HG02970 (cell line): ENCODE results near the gene TTL.
"Not testable (repeated sequence)": the region's sequence is repeated elsewhere in the genome, so short reads cannot be mapped to it uniquely, and the experiment has no call there.

Source experiments
- ATAC-seq: cut with Tn5 transposase; IDR thresholded peaks from one replicate; pipeline ENCODE4 v1.9.1; 2021; ENCODE audit warnings: mild to moderate bottlenecking, moderate library complexity, moderate number of reproducible peaks; ENCODE audit not compliant: unreplicated experiment, low FRiP score

The TTL gene

DNA sequence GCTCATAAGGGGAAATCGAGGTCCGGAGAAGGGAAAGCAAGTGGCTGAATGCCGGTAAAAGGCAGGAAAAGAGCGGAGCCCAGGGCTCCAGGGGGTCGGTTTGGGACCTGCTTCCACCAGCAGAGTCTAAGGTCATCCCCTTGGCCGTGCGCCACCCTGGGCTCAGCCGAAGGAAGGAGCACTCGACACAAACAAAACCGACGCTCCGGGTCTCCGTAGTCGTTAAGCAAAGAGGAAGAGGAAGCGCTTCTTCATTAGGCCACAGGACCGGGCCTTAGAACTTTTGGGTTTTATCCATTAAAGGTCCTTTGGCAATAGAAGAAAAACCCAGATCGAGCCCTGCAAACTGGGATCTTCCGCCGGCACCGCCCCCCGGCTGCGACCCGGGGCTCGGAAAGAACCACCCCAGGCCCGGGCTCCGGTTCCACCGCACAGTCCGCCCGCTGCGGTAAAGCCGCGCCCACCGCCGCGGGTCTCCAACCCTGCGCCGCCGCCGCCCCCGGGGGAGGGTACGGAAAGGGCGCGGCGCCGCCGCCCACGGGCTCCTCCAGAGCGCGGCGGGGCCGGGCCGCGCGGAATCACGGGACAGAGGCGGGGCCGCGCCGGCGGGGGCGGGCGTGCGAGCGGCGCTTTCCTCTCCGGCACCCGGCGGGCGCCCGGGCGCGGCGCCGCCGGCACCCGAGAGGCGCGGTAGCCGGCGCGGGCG, at the start of gene TTL:
TSS of gene TTL (plus strand) at position 629 of the 706 bp plus-strand sequence. CDS start 189 bp downstream, outside the sequence.
- peak; percentile 78 for ATAC-seq

DNA sequence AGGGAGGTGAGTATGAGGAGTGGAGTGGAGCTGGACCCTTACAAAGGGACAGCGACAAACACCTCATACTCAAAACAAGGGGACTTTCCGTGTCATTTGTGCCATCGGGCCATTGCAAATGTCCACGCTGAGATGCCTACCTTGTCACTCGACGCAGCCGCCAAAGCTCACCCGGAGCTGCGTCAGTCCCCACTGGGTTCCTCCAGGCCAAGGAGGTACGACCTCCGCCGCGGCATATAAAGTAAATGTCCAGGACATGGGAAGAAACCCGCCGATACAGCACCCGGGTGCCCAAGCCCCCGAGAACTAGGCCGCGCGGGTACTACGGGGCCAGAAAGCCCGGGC, 49.6 kb upstream of the TTL start:
- ATAC-seq: not testable (repeated sequence)

DNA sequence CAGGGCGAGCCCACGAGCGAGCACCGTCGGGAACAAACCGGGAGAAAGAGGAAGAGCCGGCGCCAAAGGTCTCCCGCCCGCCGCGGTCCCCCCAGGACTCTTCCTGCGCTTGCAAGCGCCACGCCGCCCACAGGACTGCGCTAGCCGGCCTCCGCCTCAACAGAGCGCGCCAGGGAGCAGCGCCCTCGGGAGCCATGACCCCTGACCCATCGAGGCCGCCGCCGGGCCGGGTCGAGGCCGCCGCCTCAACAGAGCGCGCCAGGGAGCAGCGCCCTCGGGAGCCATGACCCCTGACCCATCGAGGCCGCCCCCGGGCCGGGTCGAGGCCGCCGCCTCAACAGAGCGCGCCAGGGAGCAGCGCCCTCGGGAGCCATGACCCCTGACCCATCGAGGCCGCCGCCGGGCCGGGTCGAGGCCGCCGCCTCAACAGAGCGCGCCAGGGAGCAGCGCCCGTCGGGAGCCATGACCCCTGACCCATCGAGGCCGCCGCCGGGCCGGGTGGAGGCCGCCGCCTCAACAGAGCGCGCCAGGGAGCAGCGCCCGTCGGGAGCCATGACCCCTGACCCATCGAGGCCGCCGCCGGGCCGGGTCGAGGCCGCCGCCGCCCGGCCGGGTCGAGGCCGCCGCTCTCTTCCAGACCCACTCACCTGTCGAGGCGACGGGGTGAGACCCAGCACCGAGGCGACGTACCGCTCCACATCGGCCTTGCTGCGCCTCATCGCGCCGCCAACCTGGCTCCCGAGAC, 49.0 kb upstream of the TTL start:
- ATAC-seq: peak; percentile 31

DNA sequence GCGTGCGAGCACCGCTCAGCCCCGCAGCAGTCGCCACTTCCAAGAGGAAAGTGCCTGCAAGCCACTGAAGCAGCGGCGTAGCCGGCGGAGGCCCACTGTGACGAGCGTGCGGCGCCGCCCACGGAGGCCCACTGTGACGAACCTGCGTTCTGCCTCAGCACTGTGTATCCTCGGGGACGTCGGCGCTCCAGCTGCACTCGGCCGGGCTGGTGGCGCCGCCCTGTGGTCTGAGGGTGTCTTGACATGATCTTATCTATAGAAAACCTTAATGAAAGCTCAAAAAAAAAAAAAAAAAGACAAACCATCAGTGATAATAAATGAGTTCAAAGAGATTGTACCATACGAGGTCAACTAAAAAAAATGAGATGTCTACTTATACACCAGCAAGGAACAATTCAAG, 48.5 kb upstream of the TTL start, which contains the start of gene RGPD8:
TSS of gene RGPD8 (minus strand) at position 166 of the 400 bp plus-strand sequence. CDS start 192 bp downstream, outside the sequence.
- ATAC-seq: peak; percentile 97

DNA sequence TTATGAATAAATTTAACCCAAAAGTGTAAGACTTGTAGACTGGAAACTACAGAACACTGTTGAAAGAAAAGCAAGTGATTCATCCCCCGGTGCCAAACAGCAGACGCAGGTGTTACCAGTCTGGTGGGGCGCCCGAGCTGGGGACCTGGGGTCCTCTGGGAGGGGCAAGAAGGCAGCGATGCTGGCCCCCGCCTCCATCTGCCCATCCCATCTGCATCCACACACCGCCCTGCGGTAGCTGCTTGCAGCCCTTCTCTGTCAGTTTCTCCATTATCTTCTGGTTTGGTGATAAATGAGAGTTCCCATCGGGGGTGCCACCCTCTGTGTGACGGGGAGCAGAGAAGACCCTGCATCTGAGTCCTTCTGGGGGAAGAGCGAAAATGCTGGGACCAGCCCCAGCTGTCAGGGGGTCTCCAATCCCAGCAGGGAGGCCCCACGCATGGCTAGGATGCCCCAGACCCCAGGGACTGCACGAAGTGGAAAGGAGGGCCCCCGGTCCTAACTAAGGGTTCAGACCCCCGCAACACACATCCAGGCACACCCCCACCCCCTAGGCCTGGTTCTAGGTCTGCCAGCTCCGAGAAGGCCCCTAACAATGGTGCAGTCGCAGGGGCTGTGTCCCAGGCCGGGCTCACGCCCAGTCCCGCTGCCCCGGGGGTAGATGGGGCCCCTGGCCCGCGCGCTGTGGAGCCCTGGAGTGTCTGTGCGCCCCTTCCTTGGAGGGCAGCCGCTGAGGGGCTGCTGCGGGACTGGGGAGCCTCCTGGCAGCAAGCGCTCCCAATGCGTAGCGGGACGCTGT, 47.8 kb upstream of the TTL start:
- no peak for ATAC-seq

DNA sequence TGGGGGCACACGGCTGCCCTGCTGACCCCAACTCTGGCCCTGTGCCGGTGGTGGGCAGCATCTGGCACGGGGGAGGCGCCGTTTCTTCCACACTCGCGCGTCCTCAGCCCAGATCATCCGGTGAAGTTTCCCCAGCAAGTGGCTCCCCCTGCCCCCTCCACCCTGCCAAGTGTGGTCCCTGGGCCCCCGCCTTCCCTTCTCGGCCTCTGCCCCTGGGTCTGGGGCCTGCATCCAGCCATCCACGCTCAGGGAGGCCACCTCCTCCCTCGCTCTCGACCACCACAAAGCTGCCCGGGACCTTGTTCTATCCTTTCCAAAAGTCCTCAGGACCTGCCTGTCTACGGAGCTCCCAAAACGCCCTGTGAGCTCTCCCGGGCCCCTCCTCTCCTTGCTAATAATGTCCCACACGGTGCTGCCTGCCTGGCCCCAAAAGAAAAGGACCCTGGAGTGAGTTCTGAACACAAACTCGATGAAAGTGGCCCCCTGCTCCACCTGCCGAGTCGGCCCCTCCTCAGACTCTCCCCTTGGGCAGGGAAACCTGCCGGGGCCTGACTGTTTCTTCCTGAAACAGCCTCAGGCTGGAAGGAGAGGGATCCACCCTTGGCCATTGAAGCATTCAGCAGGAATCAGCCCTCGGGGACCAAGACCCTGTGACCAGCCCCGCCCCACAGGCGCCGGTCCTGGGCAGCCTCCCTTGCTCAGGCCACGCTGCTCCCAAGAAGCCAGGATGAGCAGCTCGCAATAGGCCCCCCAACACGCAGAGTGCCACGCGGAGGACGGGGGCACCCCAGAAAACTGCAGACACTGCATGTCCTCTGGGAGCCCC, 46.9 kb upstream of the TTL start:
- not testable (repeated sequence) for ATAC-seq

DNA sequence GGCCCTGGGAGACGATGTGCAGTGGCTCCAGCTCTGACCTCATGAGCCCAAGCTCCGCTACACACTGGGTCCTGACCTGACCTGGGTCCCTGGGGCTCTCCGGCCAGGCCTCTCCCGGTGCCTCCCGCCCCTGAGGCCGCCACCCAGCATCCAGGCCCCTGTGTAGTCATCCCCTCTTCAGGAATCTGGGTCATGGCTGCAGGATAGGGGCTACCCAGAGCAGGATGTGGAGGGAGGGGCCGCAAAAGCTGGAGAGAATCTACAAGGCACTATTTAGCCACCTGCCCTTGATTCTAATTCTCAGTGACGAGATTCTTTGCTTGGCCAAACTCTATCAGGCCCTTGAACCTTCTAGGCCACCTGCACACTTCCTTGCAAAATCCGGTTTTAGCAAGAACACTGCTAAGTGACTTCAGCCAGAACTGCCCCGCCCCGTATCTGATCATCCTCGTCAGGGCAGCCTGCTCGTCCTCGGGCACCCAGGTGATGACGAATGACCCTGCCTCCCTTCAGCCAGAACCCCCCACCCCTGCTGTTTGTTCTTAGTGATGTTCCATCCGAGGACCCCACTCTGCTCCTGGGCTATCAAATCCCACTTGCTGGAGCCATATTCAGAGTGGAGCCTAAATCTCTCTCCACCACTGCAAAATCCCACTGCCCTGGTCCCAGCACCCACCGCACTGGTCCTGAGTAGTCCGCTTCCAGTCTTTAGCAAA, 46.1 kb upstream of the TTL start:
- not testable (repeated sequence) for ATAC-seq

DNA sequence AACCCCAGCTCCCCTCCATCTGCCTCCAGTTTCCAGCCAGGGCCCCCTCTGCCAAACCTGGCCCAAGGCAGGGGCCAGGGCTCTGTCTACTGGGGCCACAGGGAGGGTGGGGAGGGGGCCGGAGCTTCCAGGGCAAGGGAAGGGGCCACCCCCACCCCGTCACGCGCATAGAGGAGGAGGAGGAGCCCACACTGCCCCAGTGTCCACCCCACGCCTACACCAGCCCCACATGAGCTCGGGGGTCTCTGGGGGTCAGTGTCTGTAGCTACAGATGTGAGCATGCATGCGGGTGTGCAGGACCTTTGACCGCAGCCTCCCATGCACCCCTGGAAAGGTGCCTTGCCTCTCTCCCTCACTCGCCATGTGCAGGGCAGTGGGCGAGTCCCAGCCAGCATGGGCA, 45.0 kb upstream of the TTL start:
- not testable (repeated sequence) for ATAC-seq

DNA sequence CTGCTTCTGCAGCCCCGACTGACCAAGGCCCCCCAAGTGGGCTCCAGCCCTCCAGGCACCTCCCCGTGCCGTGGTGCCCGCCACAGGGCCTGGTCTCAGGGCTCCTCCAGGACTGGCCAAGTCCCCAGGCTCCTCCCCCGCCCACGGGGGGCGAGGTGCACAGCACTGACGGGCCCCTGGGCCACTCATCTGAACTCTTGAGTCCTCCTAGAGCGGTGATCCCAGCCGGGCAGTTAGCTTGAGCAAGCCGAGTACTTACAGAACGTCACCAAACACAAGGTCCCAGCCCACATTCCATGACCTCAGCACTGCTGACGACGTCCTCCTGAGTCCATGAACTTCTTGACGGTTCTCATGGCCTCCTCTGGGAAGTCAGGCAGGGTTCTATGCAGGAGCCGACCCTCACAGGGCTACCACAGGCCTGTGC, 44.5 kb upstream of the TTL start:
- not testable (repeated sequence) for ATAC-seq

DNA sequence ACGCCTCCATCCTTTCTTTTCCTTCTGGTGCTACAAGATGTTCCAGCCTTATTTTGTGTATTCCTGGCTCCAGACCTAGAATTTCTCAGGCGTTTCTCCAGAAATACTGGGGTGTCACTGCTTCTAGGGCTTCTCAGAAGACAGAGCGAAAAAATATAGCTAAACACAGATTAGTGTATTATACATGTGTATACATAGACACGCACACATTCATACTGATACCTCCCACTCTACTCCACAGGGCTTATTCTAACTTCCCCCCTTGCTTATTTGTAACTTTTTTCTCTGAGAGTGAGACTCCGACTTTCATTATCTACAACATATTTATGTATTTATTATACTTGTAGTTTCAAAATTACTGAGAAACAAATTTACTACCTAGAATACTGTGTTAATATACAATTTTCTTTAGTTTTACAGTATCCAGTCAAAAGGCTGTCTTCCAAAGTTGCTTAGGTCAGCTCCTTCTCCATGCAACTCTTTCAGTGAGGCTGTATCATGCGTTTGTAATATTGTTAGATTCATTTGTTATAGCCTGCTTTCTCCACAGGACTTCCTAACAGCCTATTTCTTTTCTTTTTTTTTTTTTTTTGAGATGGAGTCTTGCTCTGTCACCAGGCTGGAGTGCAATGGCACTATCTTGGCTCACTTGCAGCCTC, 43.2 kb upstream of the TTL start:
- ATAC-seq: not testable (repeated sequence)

DNA sequence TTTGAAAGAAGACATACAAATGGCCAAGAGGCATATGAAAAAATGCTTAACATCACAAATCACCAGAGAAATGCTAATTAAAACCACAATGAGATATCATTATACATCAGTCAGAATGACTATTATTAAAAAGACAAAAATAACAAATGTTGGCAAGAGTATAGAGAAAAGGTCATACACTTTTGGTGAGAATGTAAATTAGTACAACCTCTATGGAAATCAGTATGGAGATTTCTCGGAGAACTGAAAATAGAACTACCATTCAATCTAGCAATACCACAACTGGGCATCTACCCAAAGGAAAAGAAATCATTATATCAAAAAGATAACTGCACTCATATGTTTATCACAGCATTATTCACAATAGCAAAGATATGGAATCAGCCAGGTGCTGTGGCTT, 37.7 kb upstream of the TTL start:
- ATAC-seq: not testable (repeated sequence)

DNA sequence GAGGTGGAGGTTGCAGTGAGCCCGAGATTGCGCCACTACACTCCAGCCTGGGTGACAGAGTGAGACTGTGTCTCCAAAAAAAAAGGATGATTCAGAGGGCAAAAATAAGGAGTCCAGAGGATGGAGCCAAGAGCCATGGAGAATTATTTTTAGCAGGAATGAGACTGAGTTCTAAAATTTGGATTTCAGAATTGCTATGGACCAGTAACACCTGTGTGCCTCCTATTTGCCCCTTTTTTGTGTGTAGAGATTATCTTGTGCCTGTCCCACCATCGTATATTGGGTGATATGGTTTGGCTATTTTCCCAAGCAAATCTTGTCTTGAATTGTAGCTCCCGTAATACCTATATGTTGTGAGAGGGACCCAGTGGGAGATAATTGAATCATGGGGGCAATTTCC, 32.1 kb upstream of the TTL start:
- no peak for ATAC-seq

DNA sequence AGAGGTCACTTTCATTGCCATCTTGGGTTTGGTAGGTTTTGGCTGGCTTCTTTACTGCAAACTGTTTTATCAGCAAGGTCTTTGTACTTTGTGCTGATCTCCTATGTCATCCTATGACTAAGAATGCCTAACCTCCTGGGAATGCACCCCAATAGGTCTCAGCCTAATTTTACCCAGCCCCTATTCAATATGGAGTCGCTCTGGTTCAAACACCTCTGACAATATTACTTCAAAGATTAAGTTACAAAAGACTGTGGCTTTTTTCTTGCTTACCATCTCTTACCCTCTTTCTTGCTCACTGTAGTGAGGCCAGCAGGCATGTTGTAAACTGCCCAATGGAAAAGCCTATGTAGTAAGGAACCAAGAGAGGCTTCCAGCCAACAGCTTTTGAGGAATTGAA, 30.6 kb upstream of the TTL start:
- ATAC-seq: no peak

DNA sequence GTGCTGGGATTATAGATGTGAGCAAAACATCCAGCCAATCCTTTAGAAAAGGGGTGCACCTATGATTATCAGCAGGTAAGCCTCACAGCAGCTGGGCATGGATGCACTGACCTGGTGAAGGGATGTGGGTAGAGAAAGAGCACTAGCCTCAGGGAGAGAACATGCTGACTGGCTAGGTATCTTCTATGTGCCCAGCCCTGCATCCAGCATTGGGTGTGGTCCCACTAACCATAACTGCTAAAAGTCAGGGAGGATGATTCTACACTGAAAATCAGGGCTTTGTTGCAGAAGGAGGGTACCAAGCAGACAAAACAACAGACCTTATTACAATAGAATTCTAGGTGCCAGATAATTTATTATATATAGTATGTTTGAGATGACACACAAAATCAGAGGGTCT, 27.4 kb upstream of the TTL start:
- ATAC-seq: no peak

DNA sequence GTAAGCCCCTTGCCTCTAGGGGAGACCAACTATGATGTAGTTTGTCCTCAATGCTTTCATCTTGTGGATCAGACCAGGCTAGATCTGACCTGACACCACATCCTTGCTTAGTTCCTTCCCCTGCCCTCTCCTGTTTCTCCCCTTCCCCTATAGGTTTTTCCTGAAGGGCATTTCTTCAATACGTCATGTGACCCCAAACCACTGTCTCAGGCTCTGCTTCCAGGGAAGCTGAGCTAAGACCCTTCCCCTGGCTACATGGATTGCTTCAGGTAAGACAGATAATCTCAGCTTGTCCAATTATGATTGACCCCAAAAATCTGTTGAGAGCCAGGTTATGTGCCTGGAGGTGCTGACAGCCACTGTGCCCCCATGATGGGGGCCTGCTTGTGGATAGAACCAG, 22.6 kb upstream of the TTL start:
- ATAC-seq: no peak

DNA sequence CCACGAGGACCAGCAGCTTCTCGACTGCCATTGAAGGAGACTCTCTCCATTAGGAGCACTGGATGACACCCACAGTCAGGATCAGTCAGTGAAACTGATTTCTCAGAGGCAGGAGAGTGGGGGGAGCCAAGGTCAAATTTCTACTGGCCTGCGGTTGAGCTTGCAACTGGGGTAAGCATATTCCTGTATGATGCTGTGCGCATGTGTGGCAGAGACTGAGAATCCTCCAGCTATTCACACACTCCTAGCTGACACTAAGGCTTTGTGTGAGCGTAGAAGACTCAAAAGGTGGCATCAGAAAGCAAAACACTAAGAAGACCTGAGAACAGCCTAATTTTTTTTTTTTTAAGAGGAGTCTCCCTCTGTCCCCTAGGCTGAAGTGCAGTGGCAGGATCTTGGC, 19.8 kb upstream of the TTL start:
- no peak for ATAC-seq

DNA sequence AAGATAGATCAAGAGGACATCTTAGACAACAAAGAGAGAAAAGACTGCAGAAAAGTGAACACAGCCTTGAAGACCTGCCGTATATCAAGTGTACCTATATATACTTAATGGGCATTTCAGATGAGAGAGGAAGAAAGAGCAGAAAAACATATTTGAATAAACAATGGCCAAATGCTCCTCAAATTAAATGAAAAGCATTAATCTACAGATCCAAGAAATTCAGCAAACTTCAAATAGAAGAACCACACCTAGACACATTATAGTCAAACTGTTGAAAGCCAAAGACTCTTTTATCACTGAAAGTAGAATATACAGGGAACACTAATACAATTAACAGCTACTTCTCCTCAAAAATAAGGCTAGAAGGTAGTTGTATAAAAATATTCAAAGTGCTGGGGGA, 18.7 kb upstream of the TTL start:
- ATAC-seq: no peak

DNA sequence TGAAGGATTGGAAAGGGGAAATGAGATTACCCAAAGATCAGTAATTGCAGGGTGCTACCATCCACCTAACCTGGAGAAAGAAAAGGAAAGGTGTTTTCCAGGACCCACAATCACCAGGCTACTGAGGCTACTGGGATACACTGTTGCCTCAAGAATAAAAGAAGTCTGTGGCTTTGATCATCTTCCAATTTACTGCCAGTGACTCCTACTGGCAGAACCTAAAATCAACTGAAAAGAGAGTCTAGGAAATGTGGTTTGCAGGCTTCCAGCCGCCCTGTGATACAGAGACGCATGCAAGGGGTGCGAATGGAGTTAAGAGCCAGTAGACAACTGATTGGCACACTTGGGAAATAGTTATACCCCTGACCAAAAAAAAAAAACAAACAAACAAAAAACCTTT, 16.6 kb upstream of the TTL start:
- no peak for ATAC-seq
